Bronchial epithelial cell (primary cell): ENCODE data around the gene LYL1. TPM values are rescaled to one million over a fixed set of nuclear protein-coding genes. Genes with fewer than 3 reads are reported as not detected.

ENCODE experiments used
- DNase-seq: peaks from one replicate; pipeline ENCODE4 v3.0.0-alpha.2; 2010; ENCODE audit warnings: low read depth
- FAIRE-seq: peaks from 2 replicates; lab custom pipeline; 2011; peaks lifted over from hg19 to GRCh38; lab: Jason Lieb, UNC
- H3K27me3 ChIP-seq: 2 replicates; pipeline ENCODE4 v1.5.1; 2011; ENCODE audit warnings: low read length; ENCODE audit not compliant: control insufficient read depth, insufficient read depth
- H3K36me3 ChIP-seq: 2 replicates; pipeline ENCODE4 v1.5.1; 2011; ENCODE audit warnings: low read length; ENCODE audit not compliant: control insufficient read depth, insufficient read depth
- H3K4me3 ChIP-seq: 2 replicates; pipeline ENCODE4 v1.5.1; 2011; ENCODE audit warnings: mild to moderate bottlenecking, low read depth, low read length, control low read depth
- total RNA-seq: library from RNA; depleted of rRNA; stranded (reverse); fragments of >200 nt; gene quantifications from 2 replicates; pipeline ENCODE4 v1.2.1, GENCODE V29; 2014
- TF ChIP-seq, protein P1 (sequence below): IDR thresholded peaks from 2 replicates; pipeline ENCODE4 v1.5.1; 2011; ENCODE audit warnings: mild to moderate bottlenecking, moderate library complexity, low read length, control low read depth, inconsistent platforms; ENCODE audit not compliant: insufficient read depth, severe bottlenecking

The LYL1 gene
- total RNA-seq, 1 donor from 2014 or later = 1.3 TPM

DNA sequence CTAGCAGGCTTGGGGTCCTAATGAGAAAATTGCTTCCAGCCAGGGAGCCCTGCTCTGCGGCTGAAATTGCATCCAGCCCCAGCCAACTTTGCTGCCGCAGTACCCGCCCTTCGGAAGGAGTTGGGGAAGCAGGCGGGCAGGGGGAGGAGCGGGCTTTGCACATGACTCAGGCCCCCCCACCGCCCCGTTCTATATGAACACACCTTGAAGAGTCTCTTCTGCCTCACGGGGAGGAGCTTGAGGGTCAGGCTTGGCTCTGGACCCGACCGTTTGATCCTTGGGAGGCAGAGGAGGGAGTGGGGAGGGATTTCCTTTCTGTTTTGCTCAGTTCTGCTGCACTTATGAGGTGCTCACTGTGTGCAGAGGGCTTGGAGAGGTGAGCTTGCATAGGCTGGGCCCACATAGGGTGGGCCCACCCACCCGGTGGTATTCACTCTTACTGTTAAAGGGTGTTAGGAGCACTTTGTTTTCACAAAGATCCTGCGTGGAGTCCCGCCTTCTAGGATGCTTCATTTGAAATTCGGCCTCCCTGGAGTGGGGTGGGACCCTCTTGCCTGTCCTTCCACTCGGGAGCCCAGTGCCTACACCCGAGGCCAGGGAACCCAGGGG lies 46.5 kb downstream of the LYL1 start:
- TF ChIP-seq, protein P1, sequence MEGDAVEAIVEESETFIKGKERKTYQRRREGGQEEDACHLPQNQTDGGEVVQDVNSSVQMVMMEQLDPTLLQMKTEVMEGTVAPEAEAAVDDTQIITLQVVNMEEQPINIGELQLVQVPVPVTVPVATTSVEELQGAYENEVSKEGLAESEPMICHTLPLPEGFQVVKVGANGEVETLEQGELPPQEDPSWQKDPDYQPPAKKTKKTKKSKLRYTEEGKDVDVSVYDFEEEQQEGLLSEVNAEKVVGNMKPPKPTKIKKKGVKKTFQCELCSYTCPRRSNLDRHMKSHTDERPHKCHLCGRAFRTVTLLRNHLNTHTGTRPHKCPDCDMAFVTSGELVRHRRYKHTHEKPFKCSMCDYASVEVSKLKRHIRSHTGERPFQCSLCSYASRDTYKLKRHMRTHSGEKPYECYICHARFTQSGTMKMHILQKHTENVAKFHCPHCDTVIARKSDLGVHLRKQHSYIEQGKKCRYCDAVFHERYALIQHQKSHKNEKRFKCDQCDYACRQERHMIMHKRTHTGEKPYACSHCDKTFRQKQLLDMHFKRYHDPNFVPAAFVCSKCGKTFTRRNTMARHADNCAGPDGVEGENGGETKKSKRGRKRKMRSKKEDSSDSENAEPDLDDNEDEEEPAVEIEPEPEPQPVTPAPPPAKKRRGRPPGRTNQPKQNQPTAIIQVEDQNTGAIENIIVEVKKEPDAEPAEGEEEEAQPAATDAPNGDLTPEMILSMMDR = no peak
- Histone ChIP-seq H3K27me3 (no peaks in the 10 kb centered on the region), H3K4me3 (no peak overlapping the region), H3K36me3 (no peaks in the 10 kb centered on the region)
- no peak for FAIRE-seq
- peak; percentile 71 for DNase-seq

DNA sequence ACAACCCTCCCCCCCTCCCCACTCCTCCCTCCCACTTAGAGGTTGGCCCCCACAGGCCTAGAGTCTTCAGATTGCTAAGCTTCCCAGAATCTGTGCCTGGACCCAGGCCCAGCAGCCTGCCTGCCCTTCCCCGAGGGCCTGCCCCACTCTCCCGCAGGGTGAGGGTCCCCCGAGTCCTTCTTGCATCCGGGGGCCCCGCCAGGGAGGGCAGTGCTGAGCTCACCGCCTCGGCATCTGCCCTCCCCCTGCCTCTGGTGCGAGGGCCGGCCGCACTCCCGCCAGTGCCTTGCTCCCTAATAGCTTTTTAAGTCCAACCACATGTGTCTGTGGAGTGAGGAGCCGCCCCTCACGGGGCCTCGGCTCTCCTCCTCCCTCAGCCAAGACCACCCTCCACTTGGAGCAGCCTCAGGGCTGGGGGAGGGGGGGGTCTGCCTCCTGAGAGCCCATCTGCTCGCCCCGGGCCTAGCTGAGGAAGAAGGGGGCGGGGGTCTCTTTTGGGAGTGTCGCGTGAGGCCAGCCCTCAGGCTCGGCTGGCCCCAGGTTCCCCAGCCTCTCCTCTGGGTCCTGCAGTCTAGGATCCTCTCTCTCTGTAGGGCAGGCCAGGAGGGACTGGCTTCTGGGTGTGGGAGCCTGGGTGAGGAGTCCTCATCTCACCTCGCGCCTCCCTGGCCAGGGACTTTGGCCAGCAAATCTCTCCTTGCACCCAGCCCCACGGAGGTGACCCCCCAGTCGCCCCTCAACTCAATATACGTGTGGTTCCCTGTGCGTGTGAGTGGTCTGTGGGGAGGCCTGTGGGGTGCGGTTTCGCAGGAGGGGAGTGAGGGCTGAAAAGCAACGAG lies 47.2 kb downstream of the LYL1 start:
- Histone ChIP-seq H3K27me3 (no peaks in the 10 kb centered on the region), H3K4me3 (no peak overlapping the region), H3K36me3 (no peaks in the 10 kb centered on the region)
- no peak for DNase-seq
- FAIRE-seq = no peak
- TF ChIP-seq, protein P1 = peak; percentile 4

DNA sequence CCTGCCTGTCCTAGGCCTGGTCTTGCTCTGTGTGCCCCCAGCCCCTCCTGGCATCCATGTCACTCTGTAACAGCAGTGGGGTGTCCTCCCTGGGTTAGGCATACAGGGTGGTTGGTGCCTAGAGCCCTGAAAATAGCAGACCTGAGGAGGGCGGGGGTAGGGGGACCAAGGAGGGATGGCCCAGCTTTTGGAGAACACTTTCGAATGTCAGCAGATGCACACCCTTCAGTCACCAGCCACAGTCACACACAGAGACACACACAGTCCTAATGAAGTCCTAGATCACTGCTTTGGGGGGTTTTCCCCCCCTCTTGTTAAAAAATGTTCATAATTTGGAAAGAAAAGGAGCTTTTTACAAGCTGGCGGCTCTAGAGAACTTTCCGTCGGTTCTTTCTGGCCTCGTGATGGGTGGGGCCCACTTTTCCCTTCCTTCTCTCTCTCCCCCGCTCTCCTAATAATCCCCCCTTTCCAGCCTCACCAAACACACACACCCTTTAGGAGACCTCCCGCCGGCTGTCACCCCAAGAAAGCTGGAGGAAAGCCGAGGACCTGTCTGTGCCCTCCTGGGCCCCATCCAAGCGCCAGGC lies 47.9 kb downstream of the LYL1 start:
- no peaks in the 10 kb centered on the region for H3K27me3 ChIP-seq
- DNase-seq (no peak), FAIRE-seq (no peak)
- no peaks in the 10 kb centered on the region for H3K36me3 ChIP-seq
- H3K4me3 ChIP-seq = no peak overlapping the region
- TF ChIP-seq, protein P1 = no peak

DNA sequence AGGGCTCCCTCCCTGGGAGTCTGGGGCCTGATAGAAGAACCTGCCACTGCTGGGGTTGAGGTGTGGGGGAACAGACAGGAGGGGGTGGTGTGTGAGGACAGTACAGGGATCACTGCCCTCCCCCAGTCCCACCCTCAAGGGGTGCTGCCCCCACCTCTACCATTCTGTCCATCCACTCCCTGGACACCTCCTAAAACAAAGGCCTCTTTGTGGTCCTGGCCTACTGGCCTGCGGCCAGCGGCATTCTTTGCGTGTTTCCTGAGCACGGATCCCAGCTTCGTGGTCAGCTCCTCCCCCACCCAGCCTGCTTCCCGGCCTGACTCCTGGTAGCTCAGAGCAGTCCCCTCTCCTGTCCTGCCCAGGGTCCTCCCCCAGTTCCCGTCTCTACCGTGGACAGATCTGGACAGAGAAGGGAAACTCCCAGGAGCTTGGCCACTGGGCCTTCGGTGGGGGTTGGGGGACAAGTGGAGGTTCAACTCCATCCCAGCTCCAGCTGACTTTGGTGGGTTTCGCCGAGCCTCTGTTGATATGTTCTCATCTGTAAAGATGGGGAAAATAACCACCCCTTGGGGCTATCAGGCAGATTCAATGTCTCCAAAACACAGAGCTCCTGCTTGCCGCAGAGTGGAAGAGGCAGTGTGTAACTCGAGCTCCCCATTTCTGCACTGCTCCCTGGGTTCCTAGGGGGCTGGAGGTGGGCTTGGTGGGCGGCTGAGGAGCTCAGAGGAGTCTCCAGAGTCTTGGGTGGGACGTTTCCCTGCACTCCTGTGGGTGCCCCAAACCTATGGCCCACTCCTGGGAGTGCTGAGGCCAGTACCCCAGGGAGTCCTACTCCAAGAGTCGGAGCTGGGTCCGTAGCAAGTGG lies 48.7 kb downstream of the LYL1 start:
- Histone ChIP-seq H3K4me3 (no peak overlapping the region), H3K27me3 (no peaks in the 10 kb centered on the region), H3K36me3 (no peaks in the 10 kb centered on the region)
- TF ChIP-seq, protein P1 = no peak
- DNase-seq = peak; percentile 48
- no peak for FAIRE-seq

DNA sequence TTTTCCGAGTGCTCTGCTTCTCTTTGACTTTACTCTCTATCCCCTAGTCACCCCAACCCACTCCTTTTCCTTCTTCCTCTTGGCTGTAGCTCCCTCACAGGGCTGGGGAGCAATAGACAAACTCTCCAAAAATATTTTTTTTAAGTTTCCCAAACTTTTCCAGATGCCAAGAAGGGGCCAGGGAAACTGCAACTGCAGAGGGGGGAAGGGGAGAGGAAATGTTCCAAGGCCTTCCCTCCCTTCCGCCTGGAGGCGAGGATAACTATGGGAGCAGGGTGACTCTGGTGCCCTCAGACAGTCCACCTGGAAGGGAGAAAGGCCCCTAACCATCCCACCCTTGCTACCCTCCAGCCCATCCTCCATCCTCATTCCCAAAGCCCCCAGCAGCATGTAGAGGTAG lies 49.4 kb downstream of the LYL1 start:
- Histone ChIP-seq H3K36me3 (no peaks in the 10 kb centered on the region), H3K27me3 (no peaks in the 10 kb centered on the region), H3K4me3 (no peak overlapping the region)
- FAIRE-seq (no peak), DNase-seq (no peak)
- TF ChIP-seq, protein P1 = no peak
